Colonic mucosa (tissue), 4 donors: ENCODE measurements around the gene CLBA1. TPM values are rescaled to one million over a fixed set of nuclear protein-coding genes. Genes with fewer than 3 reads are reported as not detected.
"Not testable (repeated sequence)": the region's sequence is repeated elsewhere in the genome, so short reads cannot be mapped to it uniquely, and the experiment has no call there.

Experiments
- DNase-seq: peaks from one replicate; pipeline ENCODE4 v3.0.0-alpha.2; 2020
- H3K27ac ChIP-seq: fragments of 200-600 bp; one replicate; pipeline ENCODE4 v1.8.0; 2021
- H3K27me3 ChIP-seq: fragments of 200-600 bp; one replicate; pipeline ENCODE4 v1.8.0; 2021
- H3K36me3 ChIP-seq: fragments of 200-600 bp; one replicate; pipeline ENCODE4 v1.8.0; 2021
- H3K4me1 ChIP-seq: fragments of 200-600 bp; one replicate; pipeline ENCODE4 v1.8.0; 2021; ENCODE audit warnings: mild to moderate bottlenecking
- H3K4me3 ChIP-seq: fragments of 200-600 bp; one replicate; pipeline ENCODE4 v1.8.0; 2021
- H3K9ac ChIP-seq, 2 donors: one replicate each; pipeline ENCODE4 v1.7.0; 2013; ENCODE audit warnings: control low read depth in 2 of 2, low read depth in 2 of 2, low read length in 2 of 2
- H3K9me3 ChIP-seq: fragments of 200-600 bp; one replicate; pipeline ENCODE4 v1.8.0; 2021
- intact Hi-C: fragments of 100-400 bp; cut with DNase I; formaldehyde crosslinking; loops from one replicate; pipeline ENCODE4 v1.14.1; 2022
- total RNA-seq, 2 donors: library from RNA; stranded (reverse); fragmentation: NEBNext Ultra II Directional in 1 of 2; extraction: Animal tissue kit (Norgen Biotek cat#: 25700) in 1 of 2; gene quantifications; one replicate each; pipeline ENCODE4 v1.2.1, GENCODE V29; 2021
- TF ChIP-seq, protein P1 (sequence below): fragments of 200-600 bp; IDR thresholded peaks from one replicate; pipeline ENCODE4 v1.8.0; 2022; ENCODE audit warnings: antibody characterized with exemption, mild to moderate bottlenecking
- donor health status: healthy.
- donor health status: DM: no; HTN: no; CAD: no.
- donor health status: DM: no; HTN: no; CAD: no.

The CLBA1 gene
- total RNA-seq, 2 donors from 2014 or later = 3.8 TPM

DNA sequence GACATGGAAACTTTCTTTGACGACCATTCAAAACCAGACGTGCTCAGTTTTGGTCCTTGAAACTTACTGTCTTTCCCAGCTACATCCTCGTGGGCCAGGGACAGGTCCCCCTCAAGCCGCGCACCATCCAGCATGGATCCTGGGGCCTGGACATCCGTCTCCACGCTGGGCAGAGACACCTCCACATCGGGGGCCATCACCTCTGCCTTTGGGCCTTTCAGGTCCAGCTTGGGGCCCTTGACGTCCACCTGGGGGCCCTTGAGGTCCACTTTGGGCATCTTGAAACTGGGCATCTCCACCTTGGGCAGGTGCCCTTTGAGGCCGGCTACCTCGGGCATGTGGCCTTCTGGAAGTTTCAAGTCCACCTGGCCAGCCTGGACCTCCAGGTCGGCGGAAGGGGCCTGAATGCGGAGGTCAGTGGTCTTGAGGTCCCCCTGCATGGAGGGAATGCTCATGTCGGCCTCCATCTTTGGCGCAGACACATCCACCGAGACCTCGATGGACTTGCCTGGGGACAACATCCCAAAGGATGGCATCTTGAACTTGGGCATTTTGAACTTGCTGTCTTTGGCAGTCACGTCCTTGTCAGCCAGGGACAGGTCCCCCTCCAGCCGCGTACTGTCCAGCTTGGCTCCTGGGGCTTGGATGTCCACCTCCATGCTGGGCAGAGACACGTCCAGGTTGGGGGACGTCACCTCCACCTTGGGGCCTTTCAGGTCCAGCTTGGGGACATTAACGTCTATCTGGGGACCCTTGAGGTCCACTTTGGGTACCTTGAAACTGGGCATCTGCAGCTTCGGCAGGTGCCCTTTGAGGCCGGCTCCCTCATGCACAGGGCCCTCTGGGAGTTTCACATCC, 43.9 kb upstream of the CLBA1 start:
- intact Hi-C loops = no loop called here
- Histone ChIP-seq H3K4me3 (no peak overlapping the region), H3K27ac (no peak overlapping the region), H3K27me3 (no peaks in the 10 kb centered on the region), H3K36me3 (no peaks in the 10 kb centered on the region), H3K9ac (no peak overlapping the region), H3K4me1 (no peaks in the 10 kb centered on the region), H3K9me3 (no peaks in the 10 kb centered on the region)
- no peak for DNase-seq
- TF ChIP-seq, protein P1, sequence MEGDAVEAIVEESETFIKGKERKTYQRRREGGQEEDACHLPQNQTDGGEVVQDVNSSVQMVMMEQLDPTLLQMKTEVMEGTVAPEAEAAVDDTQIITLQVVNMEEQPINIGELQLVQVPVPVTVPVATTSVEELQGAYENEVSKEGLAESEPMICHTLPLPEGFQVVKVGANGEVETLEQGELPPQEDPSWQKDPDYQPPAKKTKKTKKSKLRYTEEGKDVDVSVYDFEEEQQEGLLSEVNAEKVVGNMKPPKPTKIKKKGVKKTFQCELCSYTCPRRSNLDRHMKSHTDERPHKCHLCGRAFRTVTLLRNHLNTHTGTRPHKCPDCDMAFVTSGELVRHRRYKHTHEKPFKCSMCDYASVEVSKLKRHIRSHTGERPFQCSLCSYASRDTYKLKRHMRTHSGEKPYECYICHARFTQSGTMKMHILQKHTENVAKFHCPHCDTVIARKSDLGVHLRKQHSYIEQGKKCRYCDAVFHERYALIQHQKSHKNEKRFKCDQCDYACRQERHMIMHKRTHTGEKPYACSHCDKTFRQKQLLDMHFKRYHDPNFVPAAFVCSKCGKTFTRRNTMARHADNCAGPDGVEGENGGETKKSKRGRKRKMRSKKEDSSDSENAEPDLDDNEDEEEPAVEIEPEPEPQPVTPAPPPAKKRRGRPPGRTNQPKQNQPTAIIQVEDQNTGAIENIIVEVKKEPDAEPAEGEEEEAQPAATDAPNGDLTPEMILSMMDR = no peak

DNA sequence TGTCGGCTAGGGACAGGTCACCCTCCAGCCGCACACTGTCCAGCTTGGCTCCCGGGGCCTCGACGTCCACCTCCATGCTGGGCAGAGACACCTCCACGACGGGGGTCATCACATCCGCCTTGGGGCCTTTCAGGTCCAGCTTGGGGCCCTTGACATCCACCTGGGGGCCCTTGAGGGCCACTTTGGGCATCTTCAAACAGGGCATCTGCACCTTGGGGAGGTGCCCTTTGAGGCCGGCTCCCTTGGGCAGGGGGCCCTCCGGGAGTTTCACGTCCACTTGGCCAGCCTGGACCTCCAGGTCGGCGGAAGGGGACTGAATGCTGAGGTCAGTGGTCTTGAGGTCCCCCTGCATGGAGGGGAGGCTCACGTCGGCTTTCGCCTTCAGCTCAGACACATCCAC, 43.0 kb upstream of the CLBA1 start:
- Histone ChIP-seq H3K4me1 (no peaks in the 10 kb centered on the region), H3K27me3 (no peaks in the 10 kb centered on the region), H3K36me3 (no peaks in the 10 kb centered on the region), H3K9ac (no peak overlapping the region), H3K4me3 (no peak overlapping the region), H3K27ac (no peak overlapping the region), H3K9me3 (no peaks in the 10 kb centered on the region)
- intact Hi-C loops = no loop called here
- no peak for DNase-seq
- TF ChIP-seq, protein P1 = no peak

DNA sequence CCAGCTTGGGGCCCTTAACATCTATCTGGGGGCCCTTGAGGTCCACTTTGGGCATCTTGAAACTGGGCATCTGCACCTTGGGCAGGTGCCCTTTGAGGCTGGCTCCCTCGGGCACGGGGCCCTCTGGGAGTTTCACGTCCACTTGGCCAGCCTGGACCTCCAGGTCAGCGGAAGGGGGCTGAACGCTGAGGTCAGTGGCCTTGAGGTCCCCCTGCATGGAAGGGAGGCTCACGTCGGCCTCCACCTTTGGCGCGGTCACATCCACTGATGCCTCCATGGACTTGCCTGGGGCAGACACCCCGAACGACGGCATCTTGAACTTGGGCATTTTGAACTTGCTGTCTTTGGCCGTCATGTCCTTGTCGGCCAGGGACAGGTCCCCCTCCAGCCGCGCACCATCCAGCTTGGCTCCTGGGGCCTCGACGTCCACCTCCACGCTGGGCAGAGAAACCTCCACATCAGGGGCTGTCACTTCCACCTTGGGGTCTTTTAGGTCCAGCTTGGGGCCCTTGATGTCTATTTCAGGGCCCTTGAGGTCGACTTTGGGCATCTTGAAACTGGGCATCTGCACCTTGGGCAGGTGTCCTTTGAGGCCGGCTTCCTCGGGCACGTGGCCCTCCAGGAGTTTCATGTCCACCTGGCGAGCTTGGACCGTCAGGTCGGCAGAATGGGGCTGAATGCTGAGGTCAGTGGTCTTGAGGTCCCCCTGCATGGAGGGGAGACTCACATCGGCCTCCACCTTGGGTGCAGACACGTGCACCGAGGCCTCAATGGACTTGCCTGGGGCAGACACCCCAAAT, 42.2 kb upstream of the CLBA1 start:
- intact Hi-C loops, H3K36me3 ChIP-seq: not testable (repeated sequence)

DNA sequence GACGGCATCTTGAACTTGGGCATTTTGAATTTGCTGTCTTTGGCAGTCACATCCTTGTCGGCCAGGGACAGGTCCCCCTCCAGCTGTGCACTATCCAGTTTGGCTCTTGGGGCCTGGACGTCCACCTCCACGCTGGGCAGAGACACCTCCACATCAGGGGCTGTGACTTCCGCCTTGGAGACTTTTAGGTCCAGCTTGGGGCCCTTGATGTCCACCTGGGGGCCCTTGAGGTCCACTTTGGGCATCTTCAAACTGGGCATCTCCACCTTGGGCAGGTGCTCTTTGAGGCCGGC, 41.6 kb upstream of the CLBA1 start:
- H3K36me3 ChIP-seq, DNase-seq, H3K4me3 ChIP-seq: not testable (repeated sequence)

More for the DNA sequence above, 42.2 kb upstream of the CLBA1 start:
- not testable (repeated sequence) for H3K27me3 ChIP-seq, H3K4me1 ChIP-seq, DNase-seq, H3K27ac ChIP-seq, H3K9ac ChIP-seq, H3K9me3 ChIP-seq, H3K4me3 ChIP-seq

DNA sequence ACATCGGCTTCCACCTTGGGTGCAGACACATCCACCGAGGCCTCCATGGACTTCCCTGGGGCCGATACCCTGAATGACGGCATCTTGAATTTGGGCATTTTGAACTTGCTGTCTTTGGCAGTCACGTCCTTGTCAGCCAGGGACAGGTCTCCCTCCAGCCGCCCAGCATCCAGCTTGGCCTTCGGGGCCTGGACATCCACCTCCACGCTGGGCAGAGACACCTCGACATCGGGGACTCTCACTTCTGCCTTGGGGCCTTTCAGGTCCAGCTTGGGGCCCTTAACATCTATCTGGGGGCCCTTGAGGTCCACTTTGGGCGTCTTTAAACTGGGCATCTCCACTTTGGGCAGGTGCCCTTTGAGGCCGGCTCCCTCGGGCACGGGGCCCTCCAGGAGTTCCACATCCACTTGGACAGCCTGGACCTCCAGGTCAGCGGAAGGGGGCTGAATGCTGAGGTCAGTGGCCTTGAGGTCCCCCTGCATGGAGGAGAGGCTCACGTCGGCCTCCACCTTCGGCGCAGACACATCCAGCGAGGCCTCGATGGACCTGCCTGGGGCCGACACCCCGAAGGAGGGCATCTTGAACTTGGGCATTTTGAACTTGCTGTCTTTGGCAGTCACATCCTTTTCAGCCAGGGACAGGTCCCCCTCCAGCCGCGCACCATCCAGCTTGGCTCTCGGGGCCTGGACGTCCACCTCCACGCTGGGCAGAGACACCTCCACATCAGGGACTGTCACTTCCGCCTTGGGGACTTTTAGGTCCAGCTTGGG, 41.0 kb upstream of the CLBA1 start:
- H3K36me3 ChIP-seq, H3K9me3 ChIP-seq, H3K27ac ChIP-seq, DNase-seq, intact Hi-C loops, H3K27me3 ChIP-seq, H3K9ac ChIP-seq, H3K4me3 ChIP-seq, H3K4me1 ChIP-seq: not testable (repeated sequence)

More for the DNA sequence above, 41.6 kb upstream of the CLBA1 start:
- H3K9ac ChIP-seq, H3K27me3 ChIP-seq, H3K27ac ChIP-seq, H3K9me3 ChIP-seq, H3K4me1 ChIP-seq, intact Hi-C loops: not testable (repeated sequence)

DNA sequence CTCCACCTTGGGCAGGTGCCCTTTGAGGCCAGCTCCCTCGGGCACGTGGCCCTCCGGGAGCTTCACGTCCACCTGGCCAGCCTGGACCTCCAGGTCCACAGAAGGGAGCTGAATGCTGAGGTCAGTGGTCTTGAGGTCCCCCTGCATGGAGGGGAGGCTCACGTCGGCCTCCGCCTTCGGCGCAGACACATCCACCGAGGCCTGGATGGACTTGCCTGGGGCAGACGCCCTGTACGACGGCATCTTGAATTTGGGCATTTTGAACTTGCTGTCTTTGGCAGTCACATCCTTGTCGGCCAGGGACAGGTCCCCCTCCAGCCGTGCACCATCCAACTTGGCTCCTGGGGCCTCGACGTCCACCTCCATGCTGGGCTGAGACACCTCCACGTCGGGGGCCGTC, 40.3 kb upstream of the CLBA1 start:
- H3K9me3 ChIP-seq, H3K36me3 ChIP-seq, DNase-seq, H3K27me3 ChIP-seq, H3K9ac ChIP-seq, H3K4me1 ChIP-seq, intact Hi-C loops, H3K4me3 ChIP-seq, H3K27ac ChIP-seq: not testable (repeated sequence)

DNA sequence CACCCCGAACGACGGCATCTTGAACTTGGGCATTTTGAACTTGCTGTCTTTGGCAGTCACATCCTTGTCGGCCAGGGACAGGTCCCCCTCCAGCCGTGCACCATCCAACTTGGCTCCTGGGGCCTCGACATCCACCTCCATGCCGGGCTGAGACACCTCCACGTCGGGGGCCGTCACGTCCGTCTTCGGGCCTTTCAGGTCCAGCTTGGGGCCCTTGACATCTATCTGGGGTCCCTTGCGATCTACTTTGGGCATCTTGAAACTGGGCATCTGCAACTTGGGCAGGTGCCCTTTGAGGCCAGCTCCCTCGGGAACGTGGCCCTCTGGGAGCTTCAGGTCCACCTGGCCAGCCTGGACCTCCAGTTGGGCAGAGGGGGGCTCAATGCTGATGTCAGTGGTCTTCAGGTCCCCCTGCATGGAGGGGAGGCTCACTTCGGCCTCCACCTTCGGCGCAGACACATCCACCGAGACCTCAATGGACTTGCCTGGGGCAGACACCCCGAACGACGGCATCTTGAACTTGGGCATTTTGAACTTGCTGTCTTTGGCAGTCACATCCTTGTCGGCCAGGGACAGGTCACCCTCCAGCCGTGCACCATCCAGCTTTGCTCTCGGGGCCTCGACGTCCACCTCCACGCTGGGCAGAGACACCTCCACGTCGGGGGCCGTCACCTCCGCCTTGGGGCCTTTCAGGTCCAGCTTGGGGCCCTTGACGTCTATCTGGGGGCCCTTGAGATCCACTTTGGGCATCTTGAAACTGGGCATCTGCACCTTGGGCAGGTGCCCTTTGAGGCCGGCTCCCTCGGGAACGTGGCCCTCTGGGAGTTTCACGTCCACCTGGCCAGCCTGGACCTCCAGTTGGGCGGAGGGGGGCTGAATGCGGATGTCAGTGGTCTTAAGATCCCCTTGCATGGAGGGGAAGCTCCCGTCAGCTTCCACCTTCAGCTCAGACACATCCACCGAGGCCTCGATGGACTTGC, 39.3 kb upstream of the CLBA1 start:
- H3K9ac ChIP-seq, H3K4me3 ChIP-seq, DNase-seq, H3K9me3 ChIP-seq, H3K27me3 ChIP-seq, intact Hi-C loops, H3K36me3 ChIP-seq, H3K4me1 ChIP-seq, H3K27ac ChIP-seq: not testable (repeated sequence)

DNA sequence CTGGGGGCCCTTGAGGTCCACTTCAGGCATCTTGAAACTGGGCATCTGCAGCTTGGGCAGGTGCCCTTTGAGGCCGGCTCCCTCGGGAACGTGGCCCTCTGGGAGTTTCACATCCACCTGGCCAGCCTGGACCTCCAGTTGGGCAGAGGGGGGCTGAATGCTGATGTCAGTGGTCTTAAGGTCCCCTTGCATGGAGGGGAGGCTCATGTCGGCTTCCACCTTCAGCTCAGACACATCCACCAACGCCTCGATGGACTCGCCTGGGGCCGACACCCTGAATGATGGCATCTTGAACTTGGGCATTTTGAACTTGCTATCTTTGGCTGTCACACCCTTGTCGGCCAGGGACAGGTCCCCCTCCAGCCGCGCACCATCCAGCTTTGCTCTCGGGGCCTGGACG, 38.4 kb upstream of the CLBA1 start:
- H3K27ac ChIP-seq, H3K4me3 ChIP-seq, H3K4me1 ChIP-seq, H3K36me3 ChIP-seq, H3K9me3 ChIP-seq, H3K27me3 ChIP-seq, intact Hi-C loops, H3K9ac ChIP-seq, DNase-seq: not testable (repeated sequence)

DNA sequence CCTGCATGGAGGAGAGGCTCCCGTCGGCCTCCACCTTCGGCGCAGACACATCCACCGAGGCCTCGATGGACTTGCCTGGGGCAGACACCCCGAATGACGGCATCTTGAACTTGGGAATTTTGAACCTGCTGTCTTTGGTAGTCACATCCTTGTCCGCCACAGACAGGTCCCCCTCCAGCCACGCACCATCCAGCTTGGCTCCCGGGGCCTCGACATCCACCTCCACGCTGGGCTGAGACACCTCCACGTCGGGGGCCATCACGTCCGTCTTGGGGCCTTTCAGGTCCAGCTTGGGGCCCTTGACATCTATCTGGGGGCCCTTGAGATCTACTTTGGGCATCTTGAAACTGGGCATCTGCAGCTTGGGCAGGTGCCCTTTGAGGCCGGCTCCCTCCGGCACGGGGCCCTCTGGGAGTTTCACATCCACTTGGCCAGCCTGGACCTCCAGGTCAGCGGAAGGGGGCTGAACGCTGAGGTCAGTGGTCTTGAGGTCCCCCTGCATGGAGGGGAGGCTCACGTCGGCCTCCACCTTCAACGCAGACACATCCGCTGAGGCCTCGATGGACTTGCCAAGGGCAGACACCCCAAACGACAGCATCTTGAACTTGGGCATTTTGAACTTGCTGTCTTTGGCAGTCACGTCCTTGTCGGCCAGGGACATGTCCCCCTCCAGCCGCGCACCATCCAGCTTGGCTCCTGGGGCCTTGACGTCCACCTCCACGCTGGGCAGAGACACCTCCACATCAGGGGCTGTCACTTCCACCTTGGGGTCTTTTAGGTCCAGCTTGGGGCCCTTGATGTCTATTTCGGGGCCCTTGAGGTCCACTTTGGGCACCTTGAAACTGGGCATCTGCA, 37.5 kb upstream of the CLBA1 start:
- H3K27ac ChIP-seq, H3K27me3 ChIP-seq, H3K9ac ChIP-seq, H3K36me3 ChIP-seq, DNase-seq, H3K9me3 ChIP-seq, H3K4me3 ChIP-seq, intact Hi-C loops, H3K4me1 ChIP-seq: not testable (repeated sequence)
